Naive thymus-derived CD8-positive, alpha-beta T cell (primary cell): ENCODE measurements around the gene SLC9A2. TPM values are rescaled to one million over a fixed set of nuclear protein-coding genes. Genes with fewer than 3 reads are reported as not detected.

Source experiments
- ATAC-seq, 2 donors: fragments of 150-1000 bp; cut with Tn5 transposase in 1 of 2; sonication (Bioruptor Pico), chemical (Tn5 transposase) in 1 of 2; 1 replicate in 1 of 2; 2 replicates in 1 of 2; pipeline ENCODE4 v1.10.0; 2021; ENCODE audit warnings: mild to moderate bottlenecking in 2 of 2, moderate library complexity in 2 of 2
- POLR2A ChIA-PET: fragments of 350-600 bp; sonication (Branson Sonifier 250); formaldehyde crosslinking; loops from one replicate; lab custom pipeline; 2021; ENCODE audit warnings: antibody characterized with exemption; lab: Charles Lee
- DNase-seq, 10 donors: peaks; one replicate each; pipeline versions ENCODE4 v3.0.0 to v3.0.0-alpha.2; 2020 to 2022
- H3K27ac Mint-ChIP-seq, 10 donors: one replicate each; pipeline ENCODE4 v1.8.0; 2020 to 2022; ENCODE audit warnings: mild to moderate bottlenecking in 10 of 10, mixed read lengths in 10 of 10, moderate library complexity in 4 of 10, inconsistent platforms in 1 of 10
- H3K27me3 Mint-ChIP-seq, 5 donors: one replicate each; pipeline ENCODE4 v1.8.0; 2021 to 2022; ENCODE audit warnings: mixed read lengths in 5 of 5
- H3K36me3 Mint-ChIP-seq, 3 donors: one replicate each; pipeline ENCODE4 v1.8.0; 2020 to 2022; ENCODE audit warnings: mixed read lengths in 3 of 3, mild to moderate bottlenecking in 2 of 3, inconsistent platforms in 1 of 3
- H3K4me1 Mint-ChIP-seq, 4 donors: one replicate each; pipeline ENCODE4 v1.8.0; 2021 to 2022; ENCODE audit warnings: mixed read lengths in 4 of 4
- H3K4me3 Mint-ChIP-seq, 10 donors: one replicate each; pipeline ENCODE4 v1.8.0; 2020 to 2022; ENCODE audit warnings: mild to moderate bottlenecking in 10 of 10, mixed read lengths in 10 of 10, moderate library complexity in 6 of 10, inconsistent platforms in 1 of 10
- H3K9me3 Mint-ChIP-seq, 9 donors: one replicate each; pipeline ENCODE4 v1.8.0; 2020 to 2022; ENCODE audit warnings: mixed read lengths in 9 of 9, mild to moderate bottlenecking in 3 of 9, inconsistent platforms in 1 of 9, moderate library complexity in 1 of 9
- polyA plus RNA-seq, 3 donors: library from polyadenylated mRNA; unstranded; fragments of 300-500 nt; fragmentation: Illumina TruSeq; gene quantifications; one replicate each; pipeline ENCODE4 v1.2.3, GENCODE V29; 2021
- total RNA-seq, 8 experiments: library from RNA in 2 of 8; stranded (reverse) in 2 of 8; gene quantifications; one replicate each; pipeline ENCODE4 v1.2.3 and lab custom pipeline; 2021 to 2026

Gene SLC9A2, protein sequence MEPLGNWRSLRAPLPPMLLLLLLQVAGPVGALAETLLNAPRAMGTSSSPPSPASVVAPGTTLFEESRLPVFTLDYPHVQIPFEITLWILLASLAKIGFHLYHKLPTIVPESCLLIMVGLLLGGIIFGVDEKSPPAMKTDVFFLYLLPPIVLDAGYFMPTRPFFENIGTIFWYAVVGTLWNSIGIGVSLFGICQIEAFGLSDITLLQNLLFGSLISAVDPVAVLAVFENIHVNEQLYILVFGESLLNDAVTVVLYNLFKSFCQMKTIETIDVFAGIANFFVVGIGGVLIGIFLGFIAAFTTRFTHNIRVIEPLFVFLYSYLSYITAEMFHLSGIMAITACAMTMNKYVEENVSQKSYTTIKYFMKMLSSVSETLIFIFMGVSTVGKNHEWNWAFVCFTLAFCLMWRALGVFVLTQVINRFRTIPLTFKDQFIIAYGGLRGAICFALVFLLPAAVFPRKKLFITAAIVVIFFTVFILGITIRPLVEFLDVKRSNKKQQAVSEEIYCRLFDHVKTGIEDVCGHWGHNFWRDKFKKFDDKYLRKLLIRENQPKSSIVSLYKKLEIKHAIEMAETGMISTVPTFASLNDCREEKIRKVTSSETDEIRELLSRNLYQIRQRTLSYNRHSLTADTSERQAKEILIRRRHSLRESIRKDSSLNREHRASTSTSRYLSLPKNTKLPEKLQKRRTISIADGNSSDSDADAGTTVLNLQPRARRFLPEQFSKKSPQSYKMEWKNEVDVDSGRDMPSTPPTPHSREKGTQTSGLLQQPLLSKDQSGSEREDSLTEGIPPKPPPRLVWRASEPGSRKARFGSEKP
- total RNA-seq (not detected), polyA plus RNA-seq (not detected), total RNA-seq (lab: John Stamatoyannopoulos, UW) (0 to 0.13 (median 0) reads per million in 6 experiments)

DNA sequence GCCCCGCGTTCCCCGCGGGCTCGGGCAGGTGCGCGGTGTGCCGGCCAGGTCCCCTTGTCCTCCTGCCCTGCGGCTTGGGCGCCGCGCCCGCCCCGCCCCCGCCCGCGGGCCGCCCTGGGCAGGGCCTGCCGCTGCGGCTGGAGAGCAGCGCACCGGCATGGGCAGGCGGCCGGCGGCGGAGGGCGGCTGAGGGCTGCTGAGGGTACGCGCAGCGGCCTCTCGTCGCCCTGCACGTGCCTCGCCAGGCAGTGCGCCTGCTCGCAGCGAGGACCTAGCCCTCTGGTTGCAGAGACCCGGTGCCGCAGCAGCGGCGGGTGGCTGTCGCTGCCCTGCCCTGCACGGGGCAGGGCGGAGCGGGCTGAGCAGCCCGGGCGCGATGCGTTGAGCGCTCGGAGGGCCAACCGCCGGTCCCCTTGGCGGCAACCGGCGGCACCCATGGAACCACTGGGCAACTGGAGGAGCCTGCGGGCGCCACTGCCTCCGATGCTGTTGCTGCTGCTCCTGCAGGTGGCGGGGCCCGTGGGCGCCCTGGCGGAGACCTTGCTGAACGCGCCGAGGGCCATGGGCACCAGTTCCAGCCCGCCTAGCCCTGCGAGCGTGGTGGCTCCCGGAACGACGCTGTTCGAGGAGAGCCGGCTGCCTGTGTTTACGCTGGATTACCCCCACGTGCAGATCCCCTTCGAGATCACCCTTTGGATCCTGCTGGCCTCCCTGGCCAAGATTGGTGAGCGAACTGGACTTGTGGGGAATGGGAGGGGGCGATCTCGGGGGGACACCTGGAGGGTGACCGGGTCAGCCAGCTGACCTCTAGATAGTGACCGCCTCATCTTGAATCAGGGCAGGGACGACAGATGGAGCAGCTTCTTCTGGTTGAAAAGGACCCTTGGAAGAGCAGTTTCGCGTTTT lies at the start of gene SLC9A2:
TSS of gene SLC9A2 (plus strand) at position 140 of the 906 bp plus-strand sequence. CDS start at position 436, 296 bp downstream.
- POLR2A ChIA-PET = no interaction called here
- H3K36me3 Mint-ChIP-seq = peaks cover 0 to 5% (median 0%) of the 10 kb centered on the region in 3 donors
- H3K4me3 Mint-ChIP-seq = peak within 1 kb of the TSS; percentile 4 to 81 (median 68)
- peaks cover 33 to 65% (median 59%) of the 10 kb centered on the region in 5 donors for H3K27me3 Mint-ChIP-seq
- no peak for DNase-seq
- H3K27ac Mint-ChIP-seq = no peak within 1 kb of the TSS
- peaks cover 6 to 15% (median 11%) of the 10 kb centered on the region in 4 donors for H3K4me1 Mint-ChIP-seq
- no peaks in the 10 kb centered on the region for H3K9me3 Mint-ChIP-seq
- peak in 1 of 2 donors; percentile 43 for ATAC-seq

DNA sequence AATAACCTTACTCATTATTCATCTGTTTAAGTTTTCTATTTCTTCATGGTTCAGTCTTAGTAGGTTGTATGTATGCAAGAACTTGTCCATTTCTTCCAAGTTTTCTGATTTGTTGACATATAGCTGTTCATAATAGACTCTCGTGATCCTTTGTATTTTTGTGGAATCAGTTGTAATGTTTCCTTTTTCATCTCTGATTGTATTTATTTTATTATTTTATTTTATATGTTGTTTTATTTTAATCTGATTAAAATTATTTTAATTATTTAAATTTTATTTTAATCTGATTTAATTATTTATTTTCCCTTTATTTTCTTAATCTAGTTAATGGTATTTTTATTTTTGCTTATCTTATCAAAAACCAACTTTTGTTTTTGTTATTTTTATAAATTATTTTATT lies 43.5 kb upstream of the SLC9A2 start:
- Mint-ChIP-seq H3K27ac (no peak overlapping the region), H3K27me3 (peaks cover 0 to 21% (median 9%) of the 10 kb centered on the region in 5 donors), H3K36me3 (peaks cover 0 to 23% (median 0%) of the 10 kb centered on the region in 3 donors), H3K4me1 (no peaks in the 10 kb centered on the region), H3K9me3 (peaks cover 10 to 58% (median 25%) of the 10 kb centered on the region in 9 donors), H3K4me3 (no peak overlapping the region)
- POLR2A ChIA-PET = no interaction called here
- DNase-seq (no peak), ATAC-seq (no peak)

DNA sequence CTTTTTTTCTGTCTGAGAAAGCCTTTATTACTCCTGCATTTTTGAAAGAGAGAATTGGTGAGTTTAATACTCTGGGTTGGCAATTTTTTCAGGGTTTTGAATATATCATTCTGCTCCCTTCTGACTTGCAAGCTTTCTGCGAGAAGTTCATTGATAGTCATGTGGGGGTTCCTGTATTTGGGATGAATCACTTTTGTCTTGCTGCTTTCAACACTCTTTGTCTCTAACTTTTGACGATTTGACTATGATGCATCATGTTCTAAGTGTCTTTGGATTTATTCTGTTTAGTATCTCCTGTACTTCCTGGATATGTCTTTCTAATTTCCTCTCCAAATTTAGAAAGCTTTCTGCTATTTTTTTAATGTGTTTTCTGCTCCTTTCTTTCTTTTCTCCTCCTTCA lies 41.0 kb upstream of the SLC9A2 start:
- no peak for DNase-seq
- H3K27me3 Mint-ChIP-seq = peaks cover 0 to 24% (median 10%) of the 10 kb centered on the region in 5 donors
- peaks cover 0 to 22% (median 0%) of the 10 kb centered on the region in 3 donors for H3K36me3 Mint-ChIP-seq
- POLR2A ChIA-PET = no interaction called here
- no peak overlapping the region for H3K27ac Mint-ChIP-seq
- H3K4me3 Mint-ChIP-seq = no peak overlapping the region
- H3K9me3 Mint-ChIP-seq = peaks cover 10 to 48% (median 22%) of the 10 kb centered on the region in 9 donors
- ATAC-seq = no peak
- H3K4me1 Mint-ChIP-seq = peaks cover 0 to 7% (median 2%) of the 10 kb centered on the region in 4 donors

DNA sequence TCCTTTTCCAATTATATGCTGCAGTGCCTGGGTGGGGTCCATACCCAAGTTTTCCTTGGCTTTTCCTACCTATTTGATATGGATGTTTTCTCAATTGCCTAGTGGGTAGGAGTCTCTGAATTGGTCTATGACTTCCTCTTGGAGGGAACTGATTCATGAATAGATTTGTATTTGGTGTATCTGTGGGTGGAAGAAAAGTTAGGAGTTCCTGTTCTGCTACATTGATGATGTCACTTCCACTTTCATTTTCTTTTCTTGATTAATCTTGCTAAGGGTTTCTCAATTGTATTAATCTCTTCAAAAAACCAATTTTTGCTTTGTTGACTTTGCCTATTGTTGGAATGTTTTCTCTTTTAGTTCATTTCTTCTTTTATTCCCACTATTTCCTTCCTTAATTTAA lies 37.4 kb upstream of the SLC9A2 start:
- POLR2A ChIA-PET = no interaction called here
- H3K27ac Mint-ChIP-seq = no peak overlapping the region
- peaks cover 0 to 13% (median 6%) of the 10 kb centered on the region in 5 donors for H3K27me3 Mint-ChIP-seq
- DNase-seq (no peak), ATAC-seq (no peak)
- peaks cover 6 to 32% (median 17%) of the 10 kb centered on the region in 9 donors for H3K9me3 Mint-ChIP-seq
- H3K36me3 Mint-ChIP-seq = peaks cover 0 to 14% (median 0%) of the 10 kb centered on the region in 3 donors
- peaks cover 0 to 7% (median 3%) of the 10 kb centered on the region in 4 donors for H3K4me1 Mint-ChIP-seq
- peak overlapping the region in 6 of 10 donors; percentile 14 to 51 (median 31) for H3K4me3 Mint-ChIP-seq

DNA sequence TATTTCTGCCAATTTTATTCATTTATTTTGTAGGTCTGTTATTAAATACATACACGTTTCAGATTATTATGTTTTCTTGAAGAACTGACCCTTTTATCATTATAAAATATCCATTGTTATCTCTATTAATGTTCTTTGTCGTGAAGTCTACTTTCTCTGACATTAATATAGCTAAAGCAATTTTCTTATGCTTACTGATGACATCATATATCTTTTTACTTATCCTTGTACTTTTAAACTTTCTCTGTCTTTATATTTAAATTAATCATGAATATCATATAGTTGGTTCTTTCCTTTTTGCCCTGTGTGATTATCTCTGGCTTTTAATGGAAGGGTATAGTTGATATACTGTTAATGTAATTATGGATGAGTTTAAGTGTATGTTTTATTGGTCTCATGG lies 36.5 kb upstream of the SLC9A2 start:
- POLR2A ChIA-PET = no interaction called here

DNA sequence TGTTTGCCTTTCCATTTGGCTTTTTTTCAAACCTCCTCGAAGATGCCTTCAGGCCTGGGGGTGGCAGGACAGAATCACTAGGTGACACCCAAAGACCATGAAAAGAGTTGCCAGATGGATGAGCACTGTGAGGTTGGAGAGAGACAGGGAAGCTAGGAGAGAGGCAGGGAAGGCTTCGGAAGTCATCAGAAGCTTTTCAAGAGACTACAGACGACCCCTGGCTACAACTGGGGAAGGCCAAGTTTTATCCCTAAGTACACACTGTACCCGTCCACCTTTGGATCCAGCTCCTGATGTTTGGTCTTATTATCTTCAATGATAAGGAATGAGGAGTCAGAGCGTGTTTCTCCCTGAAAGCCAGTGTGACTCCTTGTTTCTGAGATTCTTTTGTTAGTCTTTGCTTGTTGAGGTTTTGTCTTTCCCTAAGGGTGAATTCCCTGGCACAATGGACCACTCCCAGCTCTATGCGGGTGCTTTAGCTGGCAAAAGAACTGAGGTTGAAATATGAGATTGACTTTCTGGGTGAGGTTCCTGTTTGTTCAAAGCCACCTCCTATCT lies 33.4 kb upstream of the SLC9A2 start:
- peaks cover 2 to 20% (median 7%) of the 10 kb centered on the region in 5 donors for H3K27me3 Mint-ChIP-seq
- POLR2A ChIA-PET = no interaction called here
- peaks cover 0 to 10% (median 3%) of the 10 kb centered on the region in 9 donors for H3K9me3 Mint-ChIP-seq
- ATAC-seq (no peak), DNase-seq (no peak)
- H3K4me3 Mint-ChIP-seq = no peak overlapping the region
- peaks cover 0 to 7% (median 3%) of the 10 kb centered on the region in 4 donors for H3K4me1 Mint-ChIP-seq
- H3K27ac Mint-ChIP-seq = no peak overlapping the region
- H3K36me3 Mint-ChIP-seq = peaks cover 0 to 2% (median 0%) of the 10 kb centered on the region in 3 donors

More for the DNA sequence above, 36.5 kb upstream of the SLC9A2 start:
- H3K36me3 Mint-ChIP-seq = peaks cover 0 to 14% (median 0%) of the 10 kb centered on the region in 3 donors
- H3K27ac Mint-ChIP-seq = no peak overlapping the region
- peaks cover 6 to 23% (median 13%) of the 10 kb centered on the region in 9 donors for H3K9me3 Mint-ChIP-seq
- no peak for DNase-seq
- peaks cover 0 to 7% (median 3%) of the 10 kb centered on the region in 4 donors for H3K4me1 Mint-ChIP-seq
- ATAC-seq = no peak
- no peak overlapping the region for H3K4me3 Mint-ChIP-seq
- H3K27me3 Mint-ChIP-seq = peaks cover 0 to 10% (median 5%) of the 10 kb centered on the region in 5 donors

DNA sequence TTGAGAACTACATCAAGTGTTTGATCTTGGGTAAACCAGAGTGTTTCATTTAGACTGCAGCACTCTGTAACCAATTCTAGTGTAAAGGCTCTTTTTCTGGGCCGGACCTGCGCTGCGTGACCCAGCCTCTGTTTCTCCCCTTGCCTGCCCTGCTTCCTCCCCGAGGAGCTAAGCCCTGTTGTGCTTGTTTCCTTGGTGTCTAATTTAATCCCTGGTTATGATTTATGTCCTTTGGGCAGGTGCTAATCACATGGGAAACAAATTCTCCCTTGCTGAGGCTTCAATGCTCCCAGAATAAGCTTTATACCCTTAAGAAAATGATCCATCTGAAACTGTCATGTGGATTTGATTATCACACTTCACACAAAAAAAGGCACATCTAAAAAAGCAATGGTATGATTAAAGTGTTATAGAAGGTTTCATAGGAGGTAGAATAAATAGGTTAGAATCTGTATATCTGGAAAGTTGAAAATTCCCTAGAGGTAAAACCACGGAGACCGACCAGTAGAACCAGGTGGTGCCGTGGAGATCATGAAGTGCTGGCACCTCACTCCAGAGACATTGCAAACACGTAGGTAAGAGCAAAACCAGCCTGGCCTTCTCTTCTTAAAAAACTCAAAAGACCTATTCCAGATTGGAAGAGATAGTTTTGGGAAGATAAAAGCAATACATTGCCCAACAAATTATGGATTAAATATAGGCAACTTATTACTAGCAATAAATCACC lies 31.0 kb upstream of the SLC9A2 start:
- no peak for DNase-seq
- no peak for ATAC-seq
- H3K27ac Mint-ChIP-seq = peak overlapping the region in 1 of 10 donors; percentile 48
- peaks cover 0 to 4% (median 0%) of the 10 kb centered on the region in 9 donors for H3K9me3 Mint-ChIP-seq
- no peaks in the 10 kb centered on the region for H3K36me3 Mint-ChIP-seq
- H3K4me1 Mint-ChIP-seq = peaks cover 0 to 3% (median 0%) of the 10 kb centered on the region in 4 donors
- POLR2A ChIA-PET = no interaction called here
- no peak overlapping the region for H3K4me3 Mint-ChIP-seq
- H3K27me3 Mint-ChIP-seq = peaks cover 0 to 20% (median 8%) of the 10 kb centered on the region in 5 donors

DNA sequence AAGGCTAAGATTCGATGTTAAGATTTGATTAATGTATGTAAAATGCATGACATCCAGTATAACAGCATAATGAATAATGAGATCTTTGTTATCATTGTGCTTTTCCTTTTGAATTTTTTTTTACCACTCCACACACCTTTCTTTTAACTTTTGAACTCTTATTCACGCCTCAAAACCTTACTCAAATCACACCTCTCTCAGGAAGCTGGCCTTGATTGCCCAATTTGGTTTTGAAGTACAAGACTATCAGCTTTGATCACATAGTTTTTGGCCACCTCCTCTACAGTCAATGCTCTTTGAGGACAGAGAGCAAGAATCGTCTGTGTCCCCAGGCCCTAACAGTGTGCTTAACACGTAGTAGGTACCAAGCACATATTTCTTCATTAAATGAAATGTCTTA lies 29.9 kb upstream of the SLC9A2 start:
- H3K27me3 Mint-ChIP-seq = peaks cover 0 to 20% (median 8%) of the 10 kb centered on the region in 5 donors
- H3K9me3 Mint-ChIP-seq = no peaks in the 10 kb centered on the region
- peaks cover 0 to 1% (median 0%) of the 10 kb centered on the region in 4 donors for H3K4me1 Mint-ChIP-seq
- H3K27ac Mint-ChIP-seq = no peak overlapping the region
- DNase-seq = no peak
- H3K4me3 Mint-ChIP-seq = no peak overlapping the region
- no peaks in the 10 kb centered on the region for H3K36me3 Mint-ChIP-seq
- no peak for ATAC-seq
- POLR2A ChIA-PET = interaction anchor here (0.7 kb wide), 1 partner anchor 1117 kb away, joined by 3 read pairs; no protein-coding TSS in a partner anchor

DNA sequence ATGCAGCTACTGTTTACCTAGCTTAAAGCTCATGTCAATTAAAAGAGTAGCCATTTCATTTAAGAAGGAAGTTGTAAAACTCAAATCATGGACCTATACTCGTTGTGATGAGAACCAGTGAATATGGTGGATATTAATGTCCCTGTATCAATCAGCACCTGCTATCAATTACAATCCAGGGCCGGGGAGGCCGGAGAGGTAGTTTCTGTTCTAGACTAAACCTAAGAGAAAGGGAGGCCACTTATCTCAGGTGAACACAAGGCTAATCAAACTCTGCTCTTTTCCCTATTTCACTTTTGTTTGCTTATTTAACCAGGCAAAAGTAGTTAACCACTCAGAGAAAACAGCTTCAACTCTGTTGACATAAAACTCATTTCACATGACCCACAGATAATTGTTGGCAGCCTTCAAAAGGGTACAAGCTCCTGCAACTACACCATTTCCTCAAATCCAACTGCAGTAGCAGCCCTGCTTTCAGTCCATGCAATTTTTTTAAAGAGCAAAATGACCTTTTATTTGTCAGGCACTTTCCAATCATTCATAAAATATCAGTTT lies 27.8 kb upstream of the SLC9A2 start:
- Mint-ChIP-seq H3K27ac (no peak overlapping the region), H3K36me3 (no peaks in the 10 kb centered on the region)
- no peak for ATAC-seq

DNA sequence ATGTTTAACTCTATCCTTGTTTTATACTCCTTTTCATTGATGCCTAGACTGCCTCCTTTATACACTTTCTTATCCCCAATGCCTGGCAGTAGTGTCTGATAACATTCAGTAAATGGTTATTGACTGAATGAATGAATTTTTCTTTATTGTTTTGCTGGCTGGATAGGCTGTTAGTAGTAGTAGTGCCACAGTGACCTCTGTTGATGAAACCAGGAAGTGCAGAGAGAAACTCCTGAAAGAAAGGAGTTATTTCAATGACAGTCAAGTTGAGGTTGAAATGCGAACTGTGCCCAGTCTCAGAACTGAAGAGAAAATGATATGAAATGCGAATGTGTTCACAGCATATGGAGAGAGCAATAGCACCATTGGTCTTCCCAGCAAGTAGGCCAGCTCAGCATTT lies 26.8 kb upstream of the SLC9A2 start:
- peaks cover 0 to 20% (median 10%) of the 10 kb centered on the region in 5 donors for H3K27me3 Mint-ChIP-seq
- DNase-seq (no peak), ATAC-seq (no peak)
- POLR2A ChIA-PET = no interaction called here
- no peak overlapping the region for H3K4me3 Mint-ChIP-seq
- H3K27ac Mint-ChIP-seq = no peak overlapping the region
- no peaks in the 10 kb centered on the region for H3K9me3 Mint-ChIP-seq
- H3K36me3 Mint-ChIP-seq = no peaks in the 10 kb centered on the region
- H3K4me1 Mint-ChIP-seq = no peaks in the 10 kb centered on the region

More for the DNA sequence above, 27.8 kb upstream of the SLC9A2 start:
- Mint-ChIP-seq H3K4me3 (no peak overlapping the region), H3K27me3 (peaks cover 2 to 20% (median 11%) of the 10 kb centered on the region in 5 donors), H3K4me1 (no peaks in the 10 kb centered on the region), H3K9me3 (no peaks in the 10 kb centered on the region)
- no peak for DNase-seq
- POLR2A ChIA-PET = no interaction called here

DNA sequence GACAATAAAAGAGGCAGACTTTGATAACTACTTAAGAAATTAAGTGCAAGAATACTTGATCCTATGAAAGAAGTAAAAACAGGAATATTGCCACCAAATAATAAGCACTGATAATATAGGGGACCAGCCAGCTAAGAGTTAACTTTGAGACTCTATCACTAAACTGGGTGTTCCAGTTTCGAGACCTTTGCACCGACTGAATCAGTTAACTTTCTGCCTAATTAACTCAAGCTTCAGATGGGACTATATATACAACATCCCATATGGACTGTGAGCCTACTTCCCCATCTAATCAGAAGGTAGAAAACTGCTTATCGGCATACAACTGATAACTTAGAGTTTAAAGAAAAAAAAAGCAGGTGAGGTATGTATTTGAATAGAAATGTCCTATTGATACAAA lies 25.8 kb upstream of the SLC9A2 start:
- Mint-ChIP-seq H3K36me3 (no peaks in the 10 kb centered on the region), H3K27me3 (peaks cover 4 to 15% (median 10%) of the 10 kb centered on the region in 5 donors), H3K4me3 (no peak overlapping the region), H3K27ac (no peak overlapping the region), H3K9me3 (no peaks in the 10 kb centered on the region), H3K4me1 (no peaks in the 10 kb centered on the region)
- no peak for ATAC-seq
- POLR2A ChIA-PET = no interaction called here
- DNase-seq = no peak
